Measurements from ENCODE around the gene TMEM163.

- TF ChIP-seq, protein P1, sequence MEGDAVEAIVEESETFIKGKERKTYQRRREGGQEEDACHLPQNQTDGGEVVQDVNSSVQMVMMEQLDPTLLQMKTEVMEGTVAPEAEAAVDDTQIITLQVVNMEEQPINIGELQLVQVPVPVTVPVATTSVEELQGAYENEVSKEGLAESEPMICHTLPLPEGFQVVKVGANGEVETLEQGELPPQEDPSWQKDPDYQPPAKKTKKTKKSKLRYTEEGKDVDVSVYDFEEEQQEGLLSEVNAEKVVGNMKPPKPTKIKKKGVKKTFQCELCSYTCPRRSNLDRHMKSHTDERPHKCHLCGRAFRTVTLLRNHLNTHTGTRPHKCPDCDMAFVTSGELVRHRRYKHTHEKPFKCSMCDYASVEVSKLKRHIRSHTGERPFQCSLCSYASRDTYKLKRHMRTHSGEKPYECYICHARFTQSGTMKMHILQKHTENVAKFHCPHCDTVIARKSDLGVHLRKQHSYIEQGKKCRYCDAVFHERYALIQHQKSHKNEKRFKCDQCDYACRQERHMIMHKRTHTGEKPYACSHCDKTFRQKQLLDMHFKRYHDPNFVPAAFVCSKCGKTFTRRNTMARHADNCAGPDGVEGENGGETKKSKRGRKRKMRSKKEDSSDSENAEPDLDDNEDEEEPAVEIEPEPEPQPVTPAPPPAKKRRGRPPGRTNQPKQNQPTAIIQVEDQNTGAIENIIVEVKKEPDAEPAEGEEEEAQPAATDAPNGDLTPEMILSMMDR (IDR thresholded peaks at IDR 0.05), result no peak
- no peak for TF ChIP-seq ESRRA (CRISPR knock-in tag; IDR thresholded peaks at IDR 0.05; ENCODE audit: borderline replicate concordance)
- TF ChIP-seq ZNF263 (CRISPR knock-in tag; IDR thresholded peaks at IDR 0.05; ENCODE audit: low read depth), result no peak
- TF ChIP-seq MLX (CRISPR knock-in tag; IDR thresholded peaks at IDR 0.05), result no peak
- no peak for TF ChIP-seq ZNF138 (CRISPR knock-in tag; conservative IDR thresholded peaks at IDR 0.05)
- TF ChIP-seq RORB (CRISPR knock-in tag; IDR thresholded peaks at IDR 0.05), result no peak
- TF ChIP-seq ATF3 (CRISPR knock-in tag; conservative IDR thresholded peaks at IDR 0.05), result no peak
- no peak for TF ChIP-seq TEAD4 (CRISPR knock-in tag; IDR thresholded peaks at IDR 0.05)
Observed at GRCh38 chr2:134435505-134435904, 283.3 kb downstream of the TMEM163 start.

Data from WTC11 (cell line).